ENCODE measurements around the gene BMP2K.

The BMP2K gene

GRCh38 chr4:78923464-78924312 lies 147.5 kb downstream of the BMP2K start:
- Histone ChIP-seq H3K4me1 (ENCODE audit: control insufficient read depth in 2 of 2, insufficient read depth in 2 of 2, low read length in 2 of 2) (peaks cover 0 to 6% of the 10 kb centered on the region in 2 donors), H3K36me3 (ENCODE audit: control insufficient read depth in 2 of 2, insufficient read depth in 2 of 2, low read length in 2 of 2) (no peaks in the 10 kb centered on the region), H3K9me3 (ENCODE audit: control insufficient read depth in 2 of 2, low read length in 2 of 2) (no peaks in the 10 kb centered on the region), H3K9ac (ENCODE audit: low read depth in 1 of 2, low read length in 2 of 2) (no peak overlapping the region), H3K4me3 (ENCODE audit: low read length in 2 of 2) (peak overlapping the region; percentile 38 to 39), H3K27me3 (ENCODE audit: control insufficient read depth in 2 of 2, insufficient read depth in 2 of 2, low read length in 2 of 2) (no peaks in the 10 kb centered on the region), H3K27ac (ENCODE audit: low read depth in 2 of 2, low read length in 2 of 2) (peak overlapping the region in 1 of 2 donors; percentile 0)

- Histone ChIP-seq H3K27ac (ENCODE audit: low read depth in 2 of 2, low read length in 2 of 2) (no peak overlapping the region), H3K9me3 (ENCODE audit: control insufficient read depth in 2 of 2, low read length in 2 of 2) (no peaks in the 10 kb centered on the region), H3K36me3 (ENCODE audit: control insufficient read depth in 2 of 2, insufficient read depth in 2 of 2, low read length in 2 of 2) (peaks cover 4 to 7% of the 10 kb centered on the region in 2 donors), H3K9ac (ENCODE audit: low read depth in 1 of 2, low read length in 2 of 2) (no peak overlapping the region), H3K27me3 (ENCODE audit: control insufficient read depth in 2 of 2, insufficient read depth in 2 of 2, low read length in 2 of 2) (no peaks in the 10 kb centered on the region), H3K4me1 (ENCODE audit: control insufficient read depth in 2 of 2, insufficient read depth in 2 of 2, low read length in 2 of 2) (peaks cover 0 to 6% of the 10 kb centered on the region in 2 donors), H3K4me3 (ENCODE audit: low read length in 2 of 2) (no peak overlapping the region)
Observed at GRCh38 chr4:78926826-78927225, 150.7 kb downstream of the BMP2K start.

DNA sequence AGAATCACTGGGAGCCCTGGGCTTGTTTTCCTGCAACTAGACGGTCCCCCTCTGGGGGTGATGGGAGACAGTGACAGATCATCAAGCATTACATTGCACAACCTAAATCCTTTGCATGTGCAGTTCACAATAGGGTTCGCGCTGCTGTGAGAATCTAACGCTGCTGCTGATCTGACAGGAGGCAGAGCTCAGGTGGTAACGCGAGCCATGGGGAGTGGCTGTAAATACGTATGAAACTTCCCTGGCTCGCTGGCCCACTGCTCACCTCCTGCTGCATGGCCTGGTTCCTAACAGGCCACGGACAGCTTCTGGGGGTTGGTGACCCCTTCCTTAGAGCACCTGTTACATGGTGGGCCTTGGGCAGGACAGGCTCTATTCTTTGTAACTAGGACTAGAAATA lies 152.7 kb downstream of the BMP2K start:
- Histone ChIP-seq H3K4me3 (ENCODE audit: low read length in 2 of 2) (no peak overlapping the region), H3K4me1 (ENCODE audit: control insufficient read depth in 2 of 2, insufficient read depth in 2 of 2, low read length in 2 of 2) (peaks cover 0 to 5% of the 10 kb centered on the region in 2 donors), H3K9me3 (ENCODE audit: control insufficient read depth in 2 of 2, low read length in 2 of 2) (no peaks in the 10 kb centered on the region), H3K36me3 (ENCODE audit: control insufficient read depth in 2 of 2, insufficient read depth in 2 of 2, low read length in 2 of 2) (peaks cover 4 to 7% of the 10 kb centered on the region in 2 donors), H3K27me3 (ENCODE audit: control insufficient read depth in 2 of 2, insufficient read depth in 2 of 2, low read length in 2 of 2) (no peaks in the 10 kb centered on the region), H3K9ac (ENCODE audit: low read depth in 1 of 2, low read length in 2 of 2) (no peak overlapping the region), H3K27ac (ENCODE audit: low read depth in 2 of 2, low read length in 2 of 2) (no peak overlapping the region)

DNA sequence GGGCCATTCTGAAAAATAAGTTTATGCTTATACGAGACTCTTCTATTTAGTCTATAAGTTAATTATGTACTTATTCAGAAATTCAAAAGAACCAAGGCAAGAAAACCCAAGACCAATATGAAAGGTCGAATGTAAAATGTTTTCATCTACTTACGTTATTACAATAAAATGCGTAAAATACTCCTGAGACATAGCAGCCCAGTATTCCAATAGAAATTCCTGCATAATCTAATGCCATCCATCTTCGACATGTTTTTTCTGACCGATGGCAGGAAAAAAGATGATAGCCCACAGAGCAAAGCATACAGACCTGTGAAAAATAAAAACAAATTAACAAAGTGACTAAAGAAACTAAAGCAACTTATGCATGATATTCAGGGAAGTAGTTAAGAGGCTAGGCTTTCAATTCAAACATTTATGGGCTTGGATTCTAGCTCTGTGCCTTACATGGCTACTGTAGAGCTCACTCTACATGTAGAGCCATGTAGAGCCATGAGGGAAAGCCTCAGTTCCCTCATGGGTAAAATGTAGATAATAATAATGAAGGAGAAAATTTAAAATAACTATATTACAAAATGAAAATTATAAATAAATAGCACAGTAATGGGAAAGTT lies 154.0 kb downstream of the BMP2K start:
- H3K4me3 ChIP-seq (ENCODE audit: low read length in 2 of 2): no peak overlapping the region
- no peak overlapping the region for H3K9ac ChIP-seq (ENCODE audit: low read depth in 1 of 2, low read length in 2 of 2)
- H3K27ac ChIP-seq (ENCODE audit: low read depth in 2 of 2, low read length in 2 of 2): no peak overlapping the region
- H3K36me3 ChIP-seq (ENCODE audit: control insufficient read depth in 2 of 2, insufficient read depth in 2 of 2, low read length in 2 of 2): peaks cover 4 to 7% of the 10 kb centered on the region in 2 donors
- no peaks in the 10 kb centered on the region for H3K9me3 ChIP-seq (ENCODE audit: control insufficient read depth in 2 of 2, low read length in 2 of 2)
- no peaks in the 10 kb centered on the region for H3K27me3 ChIP-seq (ENCODE audit: control insufficient read depth in 2 of 2, insufficient read depth in 2 of 2, low read length in 2 of 2)
- no peaks in the 10 kb centered on the region for H3K4me1 ChIP-seq (ENCODE audit: control insufficient read depth in 2 of 2, insufficient read depth in 2 of 2, low read length in 2 of 2)

DNA sequence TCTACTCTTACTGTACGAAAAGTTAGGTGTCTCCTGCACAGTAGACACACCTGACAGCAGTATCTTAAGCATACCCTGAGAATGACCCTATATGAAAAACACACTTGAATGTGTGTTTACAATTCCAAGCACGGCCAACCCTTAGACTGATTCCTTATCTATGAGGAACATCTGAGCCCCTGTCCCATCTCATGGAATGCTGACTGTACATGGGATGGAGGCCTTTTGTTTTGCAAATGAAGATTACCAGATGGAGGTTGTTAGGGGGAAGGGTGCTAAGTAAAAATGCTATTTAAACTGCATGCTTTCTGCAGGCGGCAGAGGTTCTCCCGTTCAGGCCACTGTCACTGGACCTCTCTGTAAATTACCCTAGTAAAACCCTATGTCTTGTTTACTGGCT lies 160.8 kb downstream of the BMP2K start:
- H3K4me1 ChIP-seq (ENCODE audit: control insufficient read depth in 2 of 2, insufficient read depth in 2 of 2, low read length in 2 of 2): peaks cover 4 to 7% of the 10 kb centered on the region in 2 donors
- no peaks in the 10 kb centered on the region for H3K36me3 ChIP-seq (ENCODE audit: control insufficient read depth in 2 of 2, insufficient read depth in 2 of 2, low read length in 2 of 2)
- no peak overlapping the region for H3K4me3 ChIP-seq (ENCODE audit: low read length in 2 of 2)
- H3K27ac ChIP-seq (ENCODE audit: low read depth in 2 of 2, low read length in 2 of 2): no peak overlapping the region
- no peaks in the 10 kb centered on the region for H3K9me3 ChIP-seq (ENCODE audit: control insufficient read depth in 2 of 2, low read length in 2 of 2)
- no peaks in the 10 kb centered on the region for H3K27me3 ChIP-seq (ENCODE audit: control insufficient read depth in 2 of 2, insufficient read depth in 2 of 2, low read length in 2 of 2)
- H3K9ac ChIP-seq (ENCODE audit: low read depth in 1 of 2, low read length in 2 of 2): no peak overlapping the region

GRCh38 chr4:78937837-78938236 lies 161.7 kb downstream of the BMP2K start:
- no peaks in the 10 kb centered on the region for H3K27me3 ChIP-seq (ENCODE audit: control insufficient read depth in 2 of 2, insufficient read depth in 2 of 2, low read length in 2 of 2)
- peaks cover 4 to 7% of the 10 kb centered on the region in 2 donors for H3K4me1 ChIP-seq (ENCODE audit: control insufficient read depth in 2 of 2, insufficient read depth in 2 of 2, low read length in 2 of 2)
- H3K27ac ChIP-seq (ENCODE audit: low read depth in 2 of 2, low read length in 2 of 2): no peak overlapping the region
- H3K9ac ChIP-seq (ENCODE audit: low read depth in 1 of 2, low read length in 2 of 2): no peak overlapping the region
- no peak overlapping the region for H3K4me3 ChIP-seq (ENCODE audit: low read length in 2 of 2)
- no peaks in the 10 kb centered on the region for H3K9me3 ChIP-seq (ENCODE audit: control insufficient read depth in 2 of 2, low read length in 2 of 2)
- no peaks in the 10 kb centered on the region for H3K36me3 ChIP-seq (ENCODE audit: control insufficient read depth in 2 of 2, insufficient read depth in 2 of 2, low read length in 2 of 2)

DNA sequence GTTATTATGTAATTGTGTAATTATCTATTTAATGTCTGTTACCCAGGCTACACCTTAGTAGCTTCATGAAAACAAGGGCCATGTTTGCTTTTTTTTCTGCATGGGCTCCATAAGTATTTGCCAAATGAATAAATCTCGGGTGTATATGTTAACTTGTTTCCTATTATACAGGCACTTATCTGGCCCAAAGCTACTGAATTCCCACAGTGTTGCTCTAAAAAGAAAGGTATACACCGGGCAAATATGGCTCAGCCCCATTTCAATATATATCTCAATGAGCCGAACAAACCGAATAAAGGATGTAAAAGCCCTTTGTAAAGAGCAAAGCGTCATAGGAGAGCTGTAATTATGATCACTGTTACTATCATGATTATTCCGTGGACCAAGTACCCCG lies 162.3 kb downstream of the BMP2K start:
- H3K9ac ChIP-seq (ENCODE audit: low read depth in 1 of 2, low read length in 2 of 2): peak overlapping the region; percentile 79 to 92
- H3K4me3 ChIP-seq (ENCODE audit: low read length in 2 of 2): peak overlapping the region; percentile 89 to 97
- H3K27ac ChIP-seq (ENCODE audit: low read depth in 2 of 2, low read length in 2 of 2): no peak overlapping the region
- no peaks in the 10 kb centered on the region for H3K27me3 ChIP-seq (ENCODE audit: control insufficient read depth in 2 of 2, insufficient read depth in 2 of 2, low read length in 2 of 2)
- peaks cover 4 to 7% of the 10 kb centered on the region in 2 donors for H3K4me1 ChIP-seq (ENCODE audit: control insufficient read depth in 2 of 2, insufficient read depth in 2 of 2, low read length in 2 of 2)
- H3K36me3 ChIP-seq (ENCODE audit: control insufficient read depth in 2 of 2, insufficient read depth in 2 of 2, low read length in 2 of 2): no peaks in the 10 kb centered on the region
- no peaks in the 10 kb centered on the region for H3K9me3 ChIP-seq (ENCODE audit: control insufficient read depth in 2 of 2, low read length in 2 of 2)

DNA sequence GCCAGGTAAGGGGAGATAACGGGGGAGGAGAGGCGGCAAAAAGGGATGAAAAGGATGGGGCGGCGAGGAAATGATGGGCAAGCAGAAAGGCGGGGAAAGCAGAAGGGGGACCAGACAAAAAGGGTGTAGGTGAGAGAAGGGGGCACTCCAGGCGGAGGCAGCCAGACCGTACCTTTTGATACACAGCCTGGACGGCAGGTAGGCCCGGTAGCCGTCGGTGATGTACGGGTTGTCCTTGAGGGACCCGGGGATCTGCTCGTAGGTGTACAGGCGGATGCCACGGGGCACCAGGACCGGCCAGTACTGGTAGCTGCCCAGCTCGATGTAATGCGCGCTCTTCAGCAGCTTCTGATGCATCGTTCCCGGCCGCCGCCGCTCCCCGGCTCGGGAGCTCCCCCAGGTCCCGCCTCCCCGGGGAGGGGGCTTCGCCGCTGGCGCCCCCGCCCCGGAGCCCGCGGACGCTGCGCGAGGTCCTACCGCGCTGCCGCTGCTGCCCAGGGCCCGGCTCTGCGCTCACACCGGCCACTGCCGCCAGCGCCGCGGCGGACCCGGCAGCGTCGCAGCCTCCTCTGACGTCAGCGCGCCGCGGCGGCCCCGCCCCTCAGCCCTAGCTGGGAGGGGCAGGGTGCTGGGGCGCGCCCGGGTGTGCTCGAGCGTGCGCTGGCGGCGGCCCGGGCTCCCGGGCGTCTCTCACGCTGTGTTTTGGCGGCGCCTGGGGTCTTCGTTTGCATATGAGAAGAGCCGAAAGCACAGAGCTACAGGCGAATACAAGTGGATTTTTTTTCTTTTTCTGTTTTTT lies 162.9 kb downstream of the BMP2K start, which contains the start of gene PAQR3:
Gene PAQR3, minus strand, starts transcription at position 571 of the 799 bp plus-strand sequence. Its CDS starts 214 bp downstream, at position 357.
- H3K9ac ChIP-seq (ENCODE audit: low read depth in 1 of 2, low read length in 2 of 2): peak within 1 kb of the TSS; percentile 79 to 92
- H3K4me1 ChIP-seq (ENCODE audit: control insufficient read depth in 2 of 2, insufficient read depth in 2 of 2, low read length in 2 of 2): peaks cover 4 to 7% of the 10 kb centered on the region in 2 donors
- no peaks in the 10 kb centered on the region for H3K9me3 ChIP-seq (ENCODE audit: control insufficient read depth in 2 of 2, low read length in 2 of 2)
- peak within 1 kb of the TSS; percentile 58 to 68 for H3K27ac ChIP-seq (ENCODE audit: low read depth in 2 of 2, low read length in 2 of 2)
- peak within 1 kb of the TSS; percentile 89 to 97 for H3K4me3 ChIP-seq (ENCODE audit: low read length in 2 of 2)
- H3K36me3 ChIP-seq (ENCODE audit: control insufficient read depth in 2 of 2, insufficient read depth in 2 of 2, low read length in 2 of 2): no peaks in the 10 kb centered on the region
- no peaks in the 10 kb centered on the region for H3K27me3 ChIP-seq (ENCODE audit: control insufficient read depth in 2 of 2, insufficient read depth in 2 of 2, low read length in 2 of 2)

- peaks cover 4 to 7% of the 10 kb centered on the region in 2 donors for H3K4me1 ChIP-seq (ENCODE audit: control insufficient read depth in 2 of 2, insufficient read depth in 2 of 2, low read length in 2 of 2)
- H3K9ac ChIP-seq (ENCODE audit: low read depth in 1 of 2, low read length in 2 of 2): peak overlapping the region; percentile 78 to 92
- H3K9me3 ChIP-seq (ENCODE audit: control insufficient read depth in 2 of 2, low read length in 2 of 2): no peaks in the 10 kb centered on the region
- no peaks in the 10 kb centered on the region for H3K27me3 ChIP-seq (ENCODE audit: control insufficient read depth in 2 of 2, insufficient read depth in 2 of 2, low read length in 2 of 2)
- H3K36me3 ChIP-seq (ENCODE audit: control insufficient read depth in 2 of 2, insufficient read depth in 2 of 2, low read length in 2 of 2): no peaks in the 10 kb centered on the region
- peak overlapping the region; percentile 84 to 97 for H3K4me3 ChIP-seq (ENCODE audit: low read length in 2 of 2)
- peak overlapping the region in 1 of 2 donors; percentile 10 for H3K27ac ChIP-seq (ENCODE audit: low read depth in 2 of 2, low read length in 2 of 2)
Observed at GRCh38 chr4:78939667-78940008, 163.5 kb downstream of the BMP2K start.

GRCh38 chr4:78940752-78941151 lies 164.6 kb downstream of the BMP2K start:
- H3K27ac ChIP-seq (ENCODE audit: low read depth in 2 of 2, low read length in 2 of 2): no peak overlapping the region

More at GRCh38 chr4:78940752-78941151, 164.6 kb downstream of the BMP2K start:
- Histone ChIP-seq H3K9ac (ENCODE audit: low read depth in 1 of 2, low read length in 2 of 2) (no peak overlapping the region), H3K36me3 (ENCODE audit: control insufficient read depth in 2 of 2, insufficient read depth in 2 of 2, low read length in 2 of 2) (no peaks in the 10 kb centered on the region), H3K4me3 (ENCODE audit: low read length in 2 of 2) (no peak overlapping the region), H3K9me3 (ENCODE audit: control insufficient read depth in 2 of 2, low read length in 2 of 2) (no peaks in the 10 kb centered on the region), H3K27me3 (ENCODE audit: control insufficient read depth in 2 of 2, insufficient read depth in 2 of 2, low read length in 2 of 2) (no peaks in the 10 kb centered on the region), H3K4me1 (ENCODE audit: control insufficient read depth in 2 of 2, insufficient read depth in 2 of 2, low read length in 2 of 2) (peaks cover 4 to 7% of the 10 kb centered on the region in 2 donors)
